HEK293T (cell line): Measurements from ENCODE around the gene CBFA2T3.

Experiments used
- BHLHE40 ChIP-seq: fragments of 450-650 bp; IDR thresholded peaks from 2 replicates; pipeline ENCODE4 v1.6.1; 2016; ENCODE audit warnings: mild to moderate bottlenecking, moderate library complexity, borderline replicate concordance
- CTBP1 ChIP-seq: fragments of 450-650 bp; IDR thresholded peaks from 2 replicates; pipeline ENCODE4 v1.6.1; 2016; ENCODE audit warnings: borderline replicate concordance
- FOXA1 ChIP-seq: fragments of 450-650 bp; IDR thresholded peaks from 2 replicates; pipeline ENCODE4 v1.6.1; 2016; ENCODE audit warnings: mild to moderate bottlenecking
- FOXM1 ChIP-seq: fragments of 450-650 bp; IDR thresholded peaks from 2 replicates; pipeline ENCODE4 v1.6.1; 2017; ENCODE audit warnings: mild to moderate bottlenecking, borderline replicate concordance
- SP1 ChIP-seq: fragments of 450-650 bp; IDR thresholded peaks from 2 replicates; pipeline ENCODE4 v1.6.1; 2017

DNA sequence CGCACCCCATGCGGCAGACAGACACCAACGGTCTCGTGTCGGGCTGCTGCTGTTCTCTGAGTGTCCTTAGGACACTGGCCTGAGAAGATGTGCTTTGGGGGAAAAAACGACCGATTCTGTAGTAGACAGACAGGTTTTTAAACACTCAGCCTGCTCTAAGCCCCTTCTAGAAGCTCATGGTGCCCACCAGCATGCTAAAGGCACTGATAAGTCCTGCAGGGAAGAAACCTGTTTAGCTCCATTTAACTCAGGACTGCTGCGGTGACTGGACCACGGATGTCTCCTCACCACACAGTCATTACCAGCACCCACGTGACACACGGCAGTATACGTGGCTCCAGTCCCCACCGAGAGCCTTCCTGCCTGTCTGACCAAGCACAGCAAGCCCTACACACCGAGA, 146.2 kb downstream of the CBFA2T3 start:
- TF ChIP-seq FOXM1 (no peak), CTBP1 (no peak), BHLHE40 (no peak), FOXA1 (no peak), SP1 (no peak)
